KOPT-K1 (cell line): ENCODE data around the gene PHEX.

ENCODE experiments used
- H3K27ac ChIP-seq: fragments of 200-600 bp; sonication (generic); 2 replicates; pipeline ENCODE4 v1.5.1; 2016; ENCODE audit warnings: antibody characterized with exemption, mild to moderate bottlenecking, low read depth, low read length; ENCODE audit not compliant: poor library complexity, severe bottlenecking
- H3K36me3 ChIP-seq: fragments of 200-600 bp; sonication (generic); 2 replicates; pipeline ENCODE4 v1.5.1; 2017; ENCODE audit warnings: antibody characterized with exemption, mild to moderate bottlenecking, low read length, moderate library complexity; ENCODE audit not compliant: insufficient read depth
- H3K9me3 ChIP-seq: fragments of 200-600 bp; sonication (generic); 2 replicates; pipeline ENCODE4 v1.5.1; 2017; ENCODE audit warnings: antibody characterized with exemption, low read length, mild to moderate bottlenecking; ENCODE audit not compliant: insufficient read depth, poor library complexity, severe bottlenecking

Gene PHEX

DNA sequence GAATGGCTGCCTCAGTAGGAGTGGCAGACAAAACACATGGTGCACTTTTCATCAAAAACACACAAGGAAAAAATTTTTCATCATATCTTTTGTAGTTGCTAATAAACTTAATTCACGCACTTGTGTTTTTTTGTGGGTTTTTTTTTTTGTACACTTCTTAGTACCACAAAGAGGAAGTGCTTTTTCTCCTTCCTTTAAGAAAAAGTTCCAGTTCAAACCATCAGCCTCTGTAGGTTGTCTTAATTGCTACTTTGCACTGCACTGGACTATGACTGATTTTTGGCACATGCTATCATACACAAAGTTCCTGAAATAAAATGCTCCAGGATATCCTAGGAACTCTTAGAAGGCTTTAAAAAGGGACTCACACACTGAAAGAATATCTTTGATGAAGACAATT is at the start of gene PHEX:
Gene PHEX, plus strand, starts transcription at position 242 of the 400 bp plus-strand sequence. CDS start 681 bp downstream, outside the sequence.
- no peak within 1 kb of the TSS for H3K27ac ChIP-seq
- H3K9me3 ChIP-seq, result no peaks in the 10 kb centered on the region
- no peaks in the 10 kb centered on the region for H3K36me3 ChIP-seq

DNA sequence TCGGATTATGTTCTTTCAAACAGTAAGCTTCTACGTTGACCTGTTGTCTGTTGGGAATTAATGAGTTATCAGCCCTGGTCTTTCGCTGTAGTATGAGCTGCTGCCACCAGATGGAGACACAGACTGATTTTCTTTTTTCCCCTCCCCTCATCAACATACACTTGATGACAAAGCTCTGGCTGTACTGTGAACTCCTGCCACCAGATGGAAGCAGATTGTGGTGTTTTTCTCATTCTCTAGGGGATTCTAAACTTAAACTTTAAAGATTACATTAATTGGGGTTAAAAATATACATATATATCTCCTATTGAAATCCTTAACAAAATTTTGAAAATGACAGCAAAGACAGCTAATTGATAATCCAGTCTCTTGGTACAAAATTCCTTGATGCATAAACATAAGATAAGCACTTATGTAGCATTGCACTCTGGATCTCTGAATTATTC is 46.8 kb upstream of the PHEX start:
- Histone ChIP-seq H3K9me3 (no peaks in the 10 kb centered on the region), H3K27ac (no peak overlapping the region), H3K36me3 (peaks cover 60% of the 10 kb centered on the region)

DNA sequence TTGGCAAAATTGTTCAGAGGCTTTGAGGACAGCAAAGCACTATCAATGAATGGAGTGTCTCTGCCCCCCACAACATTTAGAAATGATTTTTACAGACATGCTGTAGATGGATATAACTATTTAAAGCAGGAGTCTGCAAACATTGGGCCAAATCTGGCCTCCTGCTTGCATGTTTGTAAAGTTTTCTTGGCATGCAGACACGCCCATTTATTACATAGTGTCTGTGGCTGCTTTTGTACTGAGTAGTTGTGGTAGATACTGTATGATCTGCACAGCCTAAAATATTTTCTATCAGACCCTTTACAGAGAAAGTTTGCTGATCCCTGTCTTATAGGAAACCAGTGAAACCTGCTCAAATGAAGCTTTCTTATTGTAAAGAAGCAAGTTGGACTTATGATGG is 45.5 kb upstream of the PHEX start:
- no peaks in the 10 kb centered on the region for H3K9me3 ChIP-seq
- no peak overlapping the region for H3K27ac ChIP-seq
- peaks cover 66% of the 10 kb centered on the region for H3K36me3 ChIP-seq

DNA sequence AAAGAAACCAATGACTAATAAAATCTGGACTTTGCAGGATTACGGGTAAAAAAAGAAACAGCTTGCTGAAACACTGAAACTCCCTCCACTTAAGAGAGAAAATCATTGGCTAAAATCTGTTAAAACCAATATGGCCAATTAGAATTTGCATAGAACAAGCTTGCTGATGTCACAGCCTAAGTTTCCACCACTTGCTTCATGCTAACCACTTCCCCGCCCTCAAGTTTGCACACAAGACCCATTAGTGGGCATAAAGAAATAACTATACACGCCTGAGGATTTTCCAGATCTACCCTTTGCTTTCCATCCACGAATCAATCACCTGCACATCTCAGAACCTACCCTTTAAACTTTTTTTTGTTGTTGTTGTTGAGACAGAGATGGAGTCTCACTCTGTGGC is 42.7 kb upstream of the PHEX start:
- no peak overlapping the region for H3K27ac ChIP-seq
- H3K9me3 ChIP-seq, result no peaks in the 10 kb centered on the region
- H3K36me3 ChIP-seq, result peaks cover 85% of the 10 kb centered on the region

DNA sequence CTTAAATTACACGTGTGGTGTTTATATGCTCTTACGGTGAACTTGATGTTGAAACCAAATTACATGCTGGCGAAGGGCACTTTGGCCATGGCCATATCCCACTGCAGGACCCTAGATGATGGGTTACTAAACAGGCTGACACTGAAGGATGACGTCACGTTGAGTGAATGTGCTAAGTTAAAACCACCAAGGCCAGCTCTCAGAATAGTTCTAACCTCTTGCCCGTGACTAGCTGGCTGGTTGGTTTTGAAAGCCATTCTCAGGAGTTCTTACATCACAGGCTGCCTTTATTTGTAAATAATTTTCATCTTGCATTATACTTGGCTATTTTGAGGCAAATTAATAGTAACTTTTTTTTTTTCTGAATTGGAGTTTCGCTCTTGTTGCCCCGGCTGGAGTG is 41.3 kb upstream of the PHEX start:
- H3K27ac ChIP-seq, result no peak overlapping the region
- H3K36me3 ChIP-seq, result peaks cover 72% of the 10 kb centered on the region
- no peaks in the 10 kb centered on the region for H3K9me3 ChIP-seq

DNA sequence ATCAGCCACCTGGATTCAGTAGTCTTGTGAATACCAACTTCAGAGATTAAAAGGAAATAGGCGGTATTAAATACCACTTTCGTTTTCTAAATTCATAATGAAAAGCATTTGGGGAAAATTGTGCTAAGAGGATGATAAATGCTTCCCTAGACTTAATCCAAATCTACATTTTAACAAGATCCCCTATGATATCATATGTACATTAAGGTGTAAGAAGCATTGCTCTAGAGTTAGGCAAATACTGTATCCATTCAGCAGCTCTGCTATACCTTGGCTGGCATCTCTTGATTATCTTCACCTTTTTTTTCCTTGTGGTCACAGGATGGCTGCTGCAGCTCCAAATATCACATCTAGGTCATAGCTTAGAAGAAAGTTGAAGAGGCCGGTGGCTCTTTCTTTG is 40.6 kb upstream of the PHEX start:
- peaks cover 67% of the 10 kb centered on the region for H3K36me3 ChIP-seq

DNA sequence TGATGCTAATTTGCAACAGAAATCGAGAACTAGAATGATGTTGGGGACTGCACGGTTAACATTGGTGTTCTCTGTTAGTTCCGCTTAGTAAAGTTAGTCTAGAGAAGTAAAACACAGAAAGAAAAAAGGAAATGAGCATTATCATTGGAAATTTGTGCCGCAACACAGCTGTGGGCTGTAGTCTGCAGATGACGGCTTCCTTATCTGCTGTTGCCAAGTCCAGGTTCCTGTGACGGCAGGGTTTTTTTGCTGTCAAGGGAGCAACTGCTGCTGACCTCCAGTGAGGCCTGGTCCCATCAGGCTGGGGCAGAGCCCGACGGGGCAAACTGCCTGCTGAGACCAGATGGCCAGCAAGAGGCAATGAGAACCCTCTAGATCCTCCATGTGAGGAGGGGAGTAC is 38.9 kb upstream of the PHEX start:
- H3K27ac ChIP-seq, result no peak overlapping the region
- H3K9me3 ChIP-seq, result no peaks in the 10 kb centered on the region
- peaks cover 52% of the 10 kb centered on the region for H3K36me3 ChIP-seq

More for the DNA sequence above, 40.6 kb upstream of the PHEX start:
- Histone ChIP-seq H3K27ac (no peak overlapping the region), H3K9me3 (no peaks in the 10 kb centered on the region)

- Histone ChIP-seq H3K27ac (no peak overlapping the region), H3K9me3 (no peaks in the 10 kb centered on the region), H3K36me3 (peaks cover 21% of the 10 kb centered on the region)
These were observed 35.2 kb upstream of the PHEX start for GRCh38 chrX:21996872-21997455.

- H3K9me3 ChIP-seq, result no peaks in the 10 kb centered on the region
- no peak overlapping the region for H3K27ac ChIP-seq
- H3K36me3 ChIP-seq, result peaks cover 11% of the 10 kb centered on the region; the same call in 1 of the 2 replicates
These were observed 34.1 kb upstream of the PHEX start for GRCh38 chrX:21998037-21998436.

GRCh38 chrX:22004866-22005265 is 27.3 kb upstream of the PHEX start:
- no peak overlapping the region for H3K27ac ChIP-seq
- H3K36me3 ChIP-seq, result peaks cover 16% of the 10 kb centered on the region; the same call in 1 of the 2 replicates
- H3K9me3 ChIP-seq, result no peaks in the 10 kb centered on the region

- Histone ChIP-seq H3K9me3 (no peaks in the 10 kb centered on the region), H3K36me3 (no peaks in the 10 kb centered on the region; the same call in 1 of the 2 replicates), H3K27ac (no peak overlapping the region)
These were observed 20.1 kb upstream of the PHEX start for GRCh38 chrX:22012051-22012450.

GRCh38 chrX:22012931-22013330 is 19.2 kb upstream of the PHEX start:
- no peaks in the 10 kb centered on the region for H3K36me3 ChIP-seq
- no peaks in the 10 kb centered on the region for H3K9me3 ChIP-seq
- H3K27ac ChIP-seq, result no peak overlapping the region

DNA sequence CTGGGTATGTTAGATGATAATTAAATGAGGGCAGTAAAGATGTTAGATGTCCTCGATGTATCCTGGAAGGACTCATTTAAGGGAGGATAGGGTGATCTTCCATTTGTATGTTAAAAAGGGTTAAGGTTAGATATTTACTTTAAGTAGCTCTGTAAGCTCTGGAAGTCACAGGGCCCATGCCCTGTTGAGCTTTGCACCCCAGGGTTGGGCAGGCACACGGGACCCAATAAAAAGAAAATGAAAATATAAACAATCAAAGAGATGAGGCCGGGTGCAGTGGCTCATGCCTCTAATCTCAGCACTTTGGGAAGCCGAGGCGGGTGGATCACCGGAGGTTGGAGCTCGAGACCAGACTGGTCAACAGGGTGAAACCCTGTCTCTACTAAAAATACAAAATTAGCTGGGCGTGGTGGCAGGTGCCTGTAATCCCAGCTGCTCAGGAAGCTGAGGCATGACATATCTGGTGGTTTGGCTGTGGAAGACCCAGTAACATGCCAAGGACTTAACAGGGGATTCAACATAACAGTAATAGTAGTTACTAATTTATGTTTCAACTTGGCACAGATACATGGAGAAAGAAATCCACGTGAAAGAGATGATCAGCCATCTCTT is 16.9 kb upstream of the PHEX start:
- no peaks in the 10 kb centered on the region for H3K9me3 ChIP-seq
- no peaks in the 10 kb centered on the region for H3K36me3 ChIP-seq
- no peak overlapping the region for H3K27ac ChIP-seq

DNA sequence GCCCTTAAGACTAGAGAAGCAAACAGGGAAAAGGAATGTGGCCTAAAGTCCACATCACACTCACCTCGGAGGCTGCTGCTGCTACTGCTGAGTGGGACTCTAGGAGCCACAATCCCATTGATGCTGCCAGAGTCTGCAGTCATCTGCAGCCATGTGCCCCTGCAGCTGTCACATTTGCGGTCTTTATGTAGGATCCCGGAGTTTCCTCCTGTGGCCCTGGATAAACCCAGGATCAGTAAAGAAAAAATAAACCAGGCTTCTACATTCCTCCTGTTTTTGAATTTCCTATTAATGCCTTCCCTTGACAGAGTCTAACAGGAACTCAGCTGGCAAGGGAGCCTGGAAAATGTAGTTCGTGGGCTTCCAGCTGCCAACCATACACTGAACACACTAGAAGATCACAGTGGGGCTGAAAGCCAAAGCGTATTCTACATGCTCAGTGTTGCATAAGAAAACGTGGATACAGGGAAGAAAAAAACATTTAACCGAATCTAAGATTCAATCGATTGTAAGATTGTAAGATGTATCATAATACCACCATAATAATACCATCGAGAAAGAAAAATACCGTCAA is 10.3 kb upstream of the PHEX start:
- no peaks in the 10 kb centered on the region for H3K9me3 ChIP-seq
- no peak overlapping the region for H3K27ac ChIP-seq
- no peaks in the 10 kb centered on the region for H3K36me3 ChIP-seq

DNA sequence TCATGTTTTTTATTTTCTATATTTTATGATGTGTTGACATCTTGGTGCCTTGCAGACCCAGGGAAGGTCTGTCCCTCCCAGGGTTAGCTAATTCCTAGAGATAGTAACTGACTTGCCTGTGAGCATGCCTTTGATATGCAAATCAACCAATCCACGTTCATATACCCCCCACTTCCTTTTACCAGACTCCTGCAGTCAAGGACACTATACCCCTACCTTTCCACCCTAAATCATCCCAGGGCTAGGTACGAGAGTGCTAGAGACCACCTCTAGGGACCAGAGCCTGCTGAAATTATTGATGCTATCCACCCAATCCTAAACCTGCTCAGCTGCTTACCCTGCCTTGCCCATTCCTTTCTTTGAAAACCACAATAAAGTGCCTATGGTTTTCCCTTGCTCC is 7.5 kb upstream of the PHEX start:
- H3K9me3 ChIP-seq, result no peaks in the 10 kb centered on the region
- H3K27ac ChIP-seq, result no peak overlapping the region
- no peaks in the 10 kb centered on the region for H3K36me3 ChIP-seq

GRCh38 chrX:22025751-22026150 is 6.4 kb upstream of the PHEX start:
- Histone ChIP-seq H3K9me3 (no peaks in the 10 kb centered on the region), H3K27ac (no peak overlapping the region), H3K36me3 (no peaks in the 10 kb centered on the region)
